GM21825 (cell line): Measurements from ENCODE around the gene AGMAT.

Source experiments
- ATAC-seq: cut with Tn5 transposase; IDR thresholded peaks from one replicate; pipeline ENCODE4 v1.9.1; 2021; ENCODE audit warnings: mild to moderate bottlenecking, moderate library complexity; ENCODE audit not compliant: unreplicated experiment

AGMAT gene

GRCh38 chr1:15525050-15526020 is 59.5 kb downstream of the AGMAT start:
- peak; percentile 1 for ATAC-seq

- peak; percentile 45 for ATAC-seq
Measured at GRCh38 chr1:15524283-15525049, 60.4 kb downstream of the AGMAT start.

DNA sequence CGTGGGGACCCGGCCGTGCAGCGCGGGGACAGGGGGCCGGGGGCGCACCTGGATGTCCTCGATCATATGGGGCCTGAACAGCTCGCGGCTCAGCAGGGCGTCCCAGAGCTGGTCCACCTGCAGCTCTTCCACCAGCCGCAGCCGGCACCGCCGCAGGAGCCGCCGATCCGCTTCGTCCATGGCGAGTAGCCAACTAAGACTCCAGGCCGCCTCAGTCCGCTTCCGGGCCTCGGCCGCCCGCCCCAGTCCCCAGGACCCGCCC is 60.9 kb downstream of the AGMAT start, which contains the start of gene CASP9:
Gene CASP9, minus strand, starts transcription at position 195 of the 262 bp plus-strand sequence. Its CDS starts 15 bp downstream, at position 180.
- ATAC-seq, result no peak

DNA sequence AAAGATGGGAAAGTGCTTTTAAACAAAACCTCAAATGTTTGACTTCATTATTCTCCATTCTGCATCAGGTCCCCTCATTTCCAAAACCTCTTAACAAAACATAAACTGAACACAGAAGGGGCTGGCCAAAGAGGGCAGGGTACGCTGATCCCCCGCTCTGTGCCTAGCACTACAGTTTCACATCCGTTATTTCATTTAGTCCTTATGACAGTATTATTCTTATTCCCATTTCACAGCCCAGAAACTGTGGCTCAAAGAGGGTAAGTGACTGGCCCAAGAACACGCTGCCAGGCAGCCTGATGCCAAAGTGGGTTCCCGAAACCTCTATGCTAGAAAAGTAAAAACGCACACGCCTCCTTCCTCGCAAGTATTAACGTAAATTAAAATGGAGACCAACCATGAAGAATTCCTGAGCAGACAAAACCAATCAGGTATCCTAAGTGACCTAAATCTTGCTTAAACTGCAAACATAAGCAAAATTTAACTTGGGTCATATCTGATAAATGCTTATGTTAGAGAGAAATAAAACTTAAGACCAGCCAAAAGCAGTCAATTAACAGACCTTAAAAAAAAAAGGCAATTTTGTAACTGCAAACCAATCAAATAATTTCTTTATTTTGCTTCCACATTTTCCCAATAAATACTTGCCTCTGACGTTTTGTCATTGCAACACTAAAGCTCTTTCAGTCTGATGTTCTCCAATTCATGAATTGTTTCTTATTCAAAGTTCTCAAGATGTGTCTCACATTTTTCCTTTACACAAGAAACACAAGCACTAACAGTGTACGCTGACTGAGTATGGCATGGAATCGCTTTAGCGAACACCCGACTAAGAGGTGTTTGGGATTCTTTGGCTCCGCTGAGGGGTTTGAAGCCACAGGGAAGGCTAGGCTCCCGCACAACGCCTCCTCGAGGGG is 61.5 kb downstream of the AGMAT start:
- no peak for ATAC-seq

DNA sequence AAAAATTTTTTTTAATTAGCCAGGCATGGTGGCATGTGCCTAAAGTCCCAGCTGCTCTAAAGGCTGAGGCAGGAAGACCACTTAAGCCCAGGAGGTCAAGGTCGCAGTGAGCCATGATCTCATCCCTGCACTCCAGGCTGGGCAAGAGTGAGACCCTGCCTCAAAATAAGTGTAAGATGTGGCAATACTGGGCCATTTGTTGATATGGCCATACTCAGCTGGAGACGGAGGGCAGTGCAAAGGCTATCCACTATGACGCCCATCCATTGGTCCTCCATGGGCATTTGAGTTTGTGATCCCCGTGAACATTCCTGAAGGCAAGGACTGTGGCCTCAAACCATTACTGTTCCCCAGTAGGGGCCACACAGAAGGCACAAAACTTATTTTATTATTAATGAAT is 62.3 kb downstream of the AGMAT start:
- no peak for ATAC-seq
